Measurements from ENCODE around the gene SH3TC2. TPM values are rescaled to one million over a fixed set of nuclear protein-coding genes. Genes with fewer than 3 reads are reported as not detected.

The SH3TC2 gene
- total and polyA plus RNA-seq, 7 experiments from 2014 or later = 0.08 to 0.59 TPM; not detected in 5

DNA sequence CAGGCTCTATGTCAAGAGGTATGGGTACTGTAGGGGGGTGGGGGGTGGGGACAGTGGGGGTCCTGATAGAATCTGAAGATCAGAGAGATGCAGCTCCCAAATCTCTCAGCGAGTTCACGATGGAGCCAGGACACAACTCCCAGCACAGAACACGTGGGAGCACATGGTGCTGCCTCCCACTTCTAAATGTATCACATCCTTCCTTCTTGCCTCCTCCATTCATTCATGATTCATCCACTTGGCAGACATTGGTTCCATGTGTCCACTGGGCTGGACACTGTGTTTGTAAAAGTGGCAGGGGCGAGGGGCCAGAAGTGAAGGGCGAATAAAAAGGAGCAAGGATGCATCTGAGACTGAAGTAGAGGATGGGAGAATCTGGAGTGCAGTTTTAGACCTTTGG, 33.9 kb downstream of the SH3TC2 start:
- no peaks in the 10 kb centered on the region for H3K9me3 ChIP-seq (ENCODE audit: control insufficient read depth in 2 of 3, low read length in 3 of 3)
- H3K27ac ChIP-seq (ENCODE audit: low read depth, low read length) = no peak overlapping the region
- Mint-ChIP-seq H3K9me3 (no peaks in the 10 kb centered on the region), H3K36me3 (no peaks in the 10 kb centered on the region), H3K4me1 (peaks cover 0 to 7% (median 0%) of the 10 kb centered on the region in 7 donors), H3K4me3 (no peak overlapping the region), H3K27ac (no peak overlapping the region), H3K27me3 (no peaks in the 10 kb centered on the region)
- ATAC-seq (no peak), DNase-seq (no peak)
- intact Hi-C loops (cut with micrococcal nuclease) = no loop called here
- CTCF ChIA-PET = interaction anchor here (0.9 kb wide), 1 partner anchor 288 kb away, joined by 3 read pairs; no protein-coding TSS in a partner anchor
- POLR2A ChIA-PET = interaction anchor here (0.8 kb wide), 1 partner anchor 9 kb away, joined by 4 read pairs; no protein-coding TSS in a partner anchor
- no peaks in the 10 kb centered on the region for H3K4me1 ChIP-seq (ENCODE audit: control insufficient read depth in 2 of 2, insufficient read depth in 2 of 2, low read length in 2 of 2)
- H3K27me3 ChIP-seq (ENCODE audit: control insufficient read depth in 2 of 2, insufficient read depth in 2 of 2, low read length in 2 of 2) = no peaks in the 10 kb centered on the region
- no peak overlapping the region for H3K4me3 ChIP-seq (ENCODE audit: low read length)
- no peaks in the 10 kb centered on the region for H3K36me3 ChIP-seq (ENCODE audit: control insufficient read depth in 2 of 3, insufficient read depth in 3 of 3, low read length in 3 of 3)

- H3K9me3 ChIP-seq (ENCODE audit: control insufficient read depth in 2 of 3, low read length in 3 of 3) = no peaks in the 10 kb centered on the region
- ATAC-seq (no peak), DNase-seq (no peak)
- H3K9me3 Mint-ChIP-seq = no peaks in the 10 kb centered on the region
- H3K27ac Mint-ChIP-seq = no peak overlapping the region
- H3K4me3 Mint-ChIP-seq = no peak overlapping the region
- intact Hi-C loops (cut with micrococcal nuclease) = no loop called here
- ChIA-PET POLR2A (no interaction called here), CTCF (no interaction called here)
- H3K36me3 Mint-ChIP-seq = no peaks in the 10 kb centered on the region
- no peaks in the 10 kb centered on the region for H3K4me1 ChIP-seq (ENCODE audit: control insufficient read depth in 2 of 2, insufficient read depth in 2 of 2, low read length in 2 of 2)
- no peak overlapping the region for H3K4me3 ChIP-seq (ENCODE audit: low read length)
- peaks cover 0 to 7% (median 0%) of the 10 kb centered on the region in 7 donors for H3K4me1 Mint-ChIP-seq
- H3K27ac ChIP-seq (ENCODE audit: low read depth, low read length) = no peak overlapping the region
- H3K27me3 ChIP-seq (ENCODE audit: control insufficient read depth in 2 of 2, insufficient read depth in 2 of 2, low read length in 2 of 2) = no peaks in the 10 kb centered on the region
- no peaks in the 10 kb centered on the region for H3K27me3 Mint-ChIP-seq
- no peaks in the 10 kb centered on the region for H3K36me3 ChIP-seq (ENCODE audit: control insufficient read depth in 2 of 3, insufficient read depth in 3 of 3, low read length in 3 of 3)
These were observed 34.7 kb downstream of the SH3TC2 start for GRCh38 chr5:149028161-149028560.

DNA sequence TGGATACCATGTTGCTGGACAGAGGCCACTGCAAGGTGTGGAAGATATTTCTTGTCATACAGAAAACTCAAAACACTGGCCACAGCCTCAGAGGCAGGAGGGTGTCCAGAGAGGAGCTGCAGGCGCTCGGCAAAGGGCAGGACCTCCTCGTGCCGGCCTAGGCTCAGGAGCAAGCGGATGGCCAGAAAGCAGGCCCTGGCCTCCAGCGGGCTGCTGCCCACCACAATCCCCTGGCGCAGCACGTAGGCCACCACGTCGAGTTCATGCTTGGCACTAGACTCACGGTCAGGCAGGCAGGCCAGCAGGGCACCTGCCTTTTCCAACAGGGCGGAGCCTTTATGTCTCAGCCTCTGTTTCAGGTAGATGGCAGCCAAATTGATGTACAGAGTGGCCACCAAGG, 35.2 kb downstream of the SH3TC2 start:
- Histone ChIP-seq H3K27ac (ENCODE audit: low read depth, low read length) (no peak overlapping the region), H3K4me1 (ENCODE audit: control insufficient read depth in 2 of 2, insufficient read depth in 2 of 2, low read length in 2 of 2) (no peaks in the 10 kb centered on the region), H3K36me3 (ENCODE audit: control insufficient read depth in 2 of 3, insufficient read depth in 3 of 3, low read length in 3 of 3) (no peaks in the 10 kb centered on the region), H3K27me3 (ENCODE audit: control insufficient read depth in 2 of 2, insufficient read depth in 2 of 2, low read length in 2 of 2) (no peaks in the 10 kb centered on the region), H3K4me3 (ENCODE audit: low read length) (no peak overlapping the region), H3K9me3 (ENCODE audit: control insufficient read depth in 2 of 3, low read length in 3 of 3) (no peaks in the 10 kb centered on the region)
- Mint-ChIP-seq H3K4me1 (peaks cover 0 to 7% (median 0%) of the 10 kb centered on the region in 7 donors), H3K27me3 (peaks cover 0 to 5% (median 0%) of the 10 kb centered on the region in 5 donors), H3K4me3 (no peak overlapping the region), H3K9me3 (no peaks in the 10 kb centered on the region), H3K27ac (no peak overlapping the region), H3K36me3 (no peaks in the 10 kb centered on the region)
- ChIA-PET CTCF (no interaction called here), POLR2A (no interaction called here)
- DNase-seq = no peak
- intact Hi-C loops (cut with micrococcal nuclease) = no loop called here
- ATAC-seq = no peak

DNA sequence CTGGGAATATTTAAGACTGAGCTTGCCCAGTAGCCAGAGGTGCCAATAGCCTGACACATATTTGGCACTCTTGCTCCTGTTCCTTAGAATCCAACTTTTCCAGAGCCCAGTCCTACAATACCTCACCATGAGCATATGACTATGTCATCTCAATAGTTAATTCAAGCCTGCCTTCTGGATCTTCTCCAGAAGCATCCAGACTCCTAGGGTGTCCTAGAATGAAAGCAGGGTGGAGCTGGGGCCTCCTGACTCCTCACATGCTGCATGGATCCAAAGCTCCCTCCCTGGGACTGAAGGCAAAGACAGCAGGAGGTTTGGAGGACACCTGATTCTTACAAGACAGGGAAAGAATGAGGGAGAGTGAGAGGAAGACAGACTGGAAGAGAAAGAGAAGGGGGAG, 37.9 kb downstream of the SH3TC2 start:
- DNase-seq = no peak
- intact Hi-C loops (cut with micrococcal nuclease) = no loop called here
- peak overlapping the region in 1 of 9 donors; percentile 9 for H3K27ac Mint-ChIP-seq
- no peak overlapping the region for H3K4me3 Mint-ChIP-seq
- peaks cover 0 to 4% (median 0%) of the 10 kb centered on the region in 11 donors for H3K9me3 Mint-ChIP-seq
- H3K27me3 Mint-ChIP-seq = peaks cover 0 to 20% (median 13%) of the 10 kb centered on the region in 5 donors
- CTCF ChIA-PET = interaction anchor here (1.4 kb wide), 1 partner anchor 67 kb away, joined by 3 read pairs; no protein-coding TSS in a partner anchor
- Histone ChIP-seq H3K27me3 (ENCODE audit: control insufficient read depth in 2 of 2, insufficient read depth in 2 of 2, low read length in 2 of 2) (no peaks in the 10 kb centered on the region), H3K4me3 (ENCODE audit: low read length) (no peak overlapping the region), H3K36me3 (ENCODE audit: control insufficient read depth in 2 of 3, insufficient read depth in 3 of 3, low read length in 3 of 3) (no peaks in the 10 kb centered on the region), H3K27ac (ENCODE audit: low read depth, low read length) (no peak overlapping the region), H3K9me3 (ENCODE audit: control insufficient read depth in 2 of 3, low read length in 3 of 3) (no peaks in the 10 kb centered on the region), H3K4me1 (ENCODE audit: control insufficient read depth in 2 of 2, insufficient read depth in 2 of 2, low read length in 2 of 2) (no peaks in the 10 kb centered on the region)
- H3K4me1 Mint-ChIP-seq = peaks cover 0 to 4% (median 0%) of the 10 kb centered on the region in 7 donors
- H3K36me3 Mint-ChIP-seq = no peaks in the 10 kb centered on the region
- POLR2A ChIA-PET = no interaction called here
- ATAC-seq = no peak

GRCh38 chr5:149024477-149024876, 38.4 kb downstream of the SH3TC2 start:
- DNase-seq (no peak), ATAC-seq (no peak)
- Histone ChIP-seq H3K27ac (ENCODE audit: low read depth, low read length) (no peak overlapping the region), H3K27me3 (ENCODE audit: control insufficient read depth in 2 of 2, insufficient read depth in 2 of 2, low read length in 2 of 2) (no peaks in the 10 kb centered on the region), H3K9me3 (ENCODE audit: control insufficient read depth in 2 of 3, low read length in 3 of 3) (no peaks in the 10 kb centered on the region), H3K4me3 (ENCODE audit: low read length) (no peak overlapping the region), H3K4me1 (ENCODE audit: control insufficient read depth in 2 of 2, insufficient read depth in 2 of 2, low read length in 2 of 2) (no peaks in the 10 kb centered on the region), H3K36me3 (ENCODE audit: control insufficient read depth in 2 of 3, insufficient read depth in 3 of 3, low read length in 3 of 3) (no peaks in the 10 kb centered on the region)
- H3K9me3 Mint-ChIP-seq = peaks cover 0 to 4% (median 0%) of the 10 kb centered on the region in 11 donors
- H3K4me3 Mint-ChIP-seq = no peak overlapping the region
- H3K4me1 Mint-ChIP-seq = peaks cover 0 to 2% (median 0%) of the 10 kb centered on the region in 7 donors
- ChIA-PET POLR2A (no interaction called here), CTCF (interaction anchor here (1.4 kb wide), 1 partner anchor 66 kb away, joined by 3 read pairs; no protein-coding TSS in a partner anchor)
- intact Hi-C loops (cut with micrococcal nuclease) = no loop called here
- H3K27ac Mint-ChIP-seq = no peak overlapping the region
- H3K36me3 Mint-ChIP-seq = no peaks in the 10 kb centered on the region
- peaks cover 0 to 23% (median 13%) of the 10 kb centered on the region in 5 donors for H3K27me3 Mint-ChIP-seq

GRCh38 chr5:149022200-149022599, 40.7 kb downstream of the SH3TC2 start:
- POLR2A ChIA-PET = no interaction called here
- peaks cover 0 to 12% (median 0%) of the 10 kb centered on the region in 7 donors for H3K4me1 Mint-ChIP-seq
- ATAC-seq = no peak

GRCh38 chr5:149019679-149020078, 43.2 kb downstream of the SH3TC2 start:
- peaks cover 14 to 24% (median 23%) of the 10 kb centered on the region in 5 donors for H3K27me3 Mint-ChIP-seq
- Histone ChIP-seq H3K36me3 (ENCODE audit: control insufficient read depth in 2 of 3, insufficient read depth in 3 of 3, low read length in 3 of 3) (no peaks in the 10 kb centered on the region), H3K27ac (ENCODE audit: low read depth, low read length) (no peak overlapping the region), H3K4me3 (ENCODE audit: low read length) (no peak overlapping the region), H3K9me3 (ENCODE audit: control insufficient read depth in 2 of 3, low read length in 3 of 3) (no peaks in the 10 kb centered on the region), H3K27me3 (ENCODE audit: control insufficient read depth in 2 of 2, insufficient read depth in 2 of 2, low read length in 2 of 2) (no peaks in the 10 kb centered on the region), H3K4me1 (ENCODE audit: control insufficient read depth in 2 of 2, insufficient read depth in 2 of 2, low read length in 2 of 2) (no peaks in the 10 kb centered on the region)
- peaks cover 0 to 12% (median 0%) of the 10 kb centered on the region in 7 donors for H3K4me1 Mint-ChIP-seq
- H3K4me3 Mint-ChIP-seq = no peak overlapping the region
- no peak overlapping the region for H3K27ac Mint-ChIP-seq
- no peaks in the 10 kb centered on the region for H3K36me3 Mint-ChIP-seq
- peaks cover 0 to 4% (median 0%) of the 10 kb centered on the region in 11 donors for H3K9me3 Mint-ChIP-seq
- CTCF ChIA-PET = no interaction called here
- DNase-seq (no peak), ATAC-seq (no peak)
- POLR2A ChIA-PET = interaction anchor here (1.3 kb wide), 1 partner anchor 10 kb away, joined by 4 read pairs; no protein-coding TSS in a partner anchor
- intact Hi-C loops (cut with micrococcal nuclease) = no loop called here

More at GRCh38 chr5:149022200-149022599, 40.7 kb downstream of the SH3TC2 start:
- H3K9me3 ChIP-seq (ENCODE audit: control insufficient read depth in 2 of 3, low read length in 3 of 3) = no peaks in the 10 kb centered on the region
- Mint-ChIP-seq H3K27ac (no peak overlapping the region), H3K4me3 (no peak overlapping the region), H3K36me3 (no peaks in the 10 kb centered on the region), H3K9me3 (peaks cover 0 to 4% (median 0%) of the 10 kb centered on the region in 11 donors), H3K27me3 (peaks cover 12 to 24% (median 23%) of the 10 kb centered on the region in 5 donors)
- no peaks in the 10 kb centered on the region for H3K36me3 ChIP-seq (ENCODE audit: control insufficient read depth in 2 of 3, insufficient read depth in 3 of 3, low read length in 3 of 3)
- no peaks in the 10 kb centered on the region for H3K4me1 ChIP-seq (ENCODE audit: control insufficient read depth in 2 of 2, insufficient read depth in 2 of 2, low read length in 2 of 2)
- no peak for DNase-seq
- no peaks in the 10 kb centered on the region for H3K27me3 ChIP-seq (ENCODE audit: control insufficient read depth in 2 of 2, insufficient read depth in 2 of 2, low read length in 2 of 2)
- no peak overlapping the region for H3K4me3 ChIP-seq (ENCODE audit: low read length)
- intact Hi-C loops (cut with micrococcal nuclease) = no loop called here
- no peak overlapping the region for H3K27ac ChIP-seq (ENCODE audit: low read depth, low read length)
- CTCF ChIA-PET = no interaction called here
